ENCODE results near the gene SLC6A7. TPM values are rescaled to one million over a fixed set of nuclear protein-coding genes. Genes with fewer than 3 reads are reported as not detected.
A peak's percentile ranks its signal among the peaks of the same experiment; 100 is the strongest.

The SLC6A7 gene
- polyA plus RNA-seq, 1 experiment, result not detected

GRCh38 chr5:150206098-150206778 lies 16.4 kb downstream of the SLC6A7 start:
- ChIA-PET POLR2A (interaction anchor here (0.5 to 0.6 kb wide), 2 partner anchors 43 to 72 kb away, joined by 3 to 4 read pairs; no protein-coding TSS in a partner anchor), CTCF (interaction anchor here (1.3 to 2.6 kb wide), 2 partner anchors 10 to 44 kb away, joined by 6 read pairs; no protein-coding TSS in a partner anchor)
- DNase-seq (ENCODE audit: low read depth, low spot score), result no peak
- H3K9me3 ChIP-seq (ENCODE audit: control insufficient read depth, insufficient read depth, low read length), result no peaks in the 10 kb centered on the region; the same call in 1 of the 2 replicates
- no peaks in the 10 kb centered on the region for H3K27me3 ChIP-seq (ENCODE audit: control insufficient read depth, insufficient read depth, low read length)
- no peak for TF ChIP-seq CTCF (IDR thresholded peaks at IDR 0.05; ENCODE audit: low read depth, low read length)
- no peak overlapping the region for H3K4me3 ChIP-seq (ENCODE audit: low read depth, low read length)
- no peak overlapping the region for H3K27ac ChIP-seq (ENCODE audit: low read depth, low read length)

- ChIA-PET POLR2A (no interaction called here), CTCF (interaction anchor here (1.3 to 2.6 kb wide), 2 partner anchors 10 to 45 kb away, joined by 6 read pairs; no protein-coding TSS in a partner anchor)
- Histone ChIP-seq H3K27ac (ENCODE audit: low read depth, low read length) (no peak overlapping the region), H3K9me3 (ENCODE audit: control insufficient read depth, insufficient read depth, low read length) (no peaks in the 10 kb centered on the region; the same call in 1 of the 2 replicates), H3K27me3 (ENCODE audit: control insufficient read depth, insufficient read depth, low read length) (no peaks in the 10 kb centered on the region), H3K4me3 (ENCODE audit: low read depth, low read length) (no peak overlapping the region)
- TF ChIP-seq CTCF (IDR thresholded peaks at IDR 0.05; ENCODE audit: low read depth, low read length), result no peak
- no peak for DNase-seq (ENCODE audit: low read depth, low spot score)
These were observed 16.9 kb downstream of the SLC6A7 start for GRCh38 chr5:150206779-150207115.

GRCh38 chr5:150208187-150209098 lies 18.6 kb downstream of the SLC6A7 start:
- CTCF ChIA-PET, result interaction anchor here (1.0 to 1.1 kb wide), 2 partner anchors 10 to 228 kb away, joined by 3 to 4 read pairs; no protein-coding TSS in a partner anchor
- DNase-seq (ENCODE audit: low read depth, low spot score), result no peak
- Histone ChIP-seq H3K9me3 (ENCODE audit: control insufficient read depth, insufficient read depth, low read length) (no peaks in the 10 kb centered on the region; the same call in 1 of the 2 replicates), H3K4me3 (ENCODE audit: low read depth, low read length) (no peak overlapping the region), H3K27me3 (ENCODE audit: control insufficient read depth, insufficient read depth, low read length) (no peaks in the 10 kb centered on the region), H3K27ac (ENCODE audit: low read depth, low read length) (peak overlapping the region; percentile 3)
- no peak for TF ChIP-seq CTCF (IDR thresholded peaks at IDR 0.05; ENCODE audit: low read depth, low read length)
- POLR2A ChIA-PET, result no interaction called here

- Histone ChIP-seq H3K4me3 (ENCODE audit: low read depth, low read length) (no peak overlapping the region), H3K9me3 (ENCODE audit: control insufficient read depth, insufficient read depth, low read length) (no peaks in the 10 kb centered on the region; the same call in 1 of the 2 replicates), H3K27me3 (ENCODE audit: control insufficient read depth, insufficient read depth, low read length) (no peaks in the 10 kb centered on the region), H3K27ac (ENCODE audit: low read depth, low read length) (peak overlapping the region; percentile 3)
- POLR2A ChIA-PET, result no interaction called here
- DNase-seq (ENCODE audit: low read depth, low spot score), result no peak
- no peak for TF ChIP-seq CTCF (IDR thresholded peaks at IDR 0.05; ENCODE audit: low read depth, low read length)
- CTCF ChIA-PET, result interaction anchor here (1.1 kb wide), 1 partner anchor 227 kb away, joined by 3 read pairs; no protein-coding TSS in a partner anchor
These were observed 19.3 kb downstream of the SLC6A7 start for GRCh38 chr5:150209099-150209635.

All from AG04450 (cell line).